ENCODE measurements around the gene ENKD1. TPM values are rescaled to one million over a fixed set of nuclear protein-coding genes. Genes with fewer than 3 reads are reported as not detected.

The ENKD1 gene
- total and polyA plus RNA-seq, 12 donors, result 3.0 to 113 (median 18.2) TPM

GRCh38 chr16:67679935-67680897, 13.7 kb upstream of the ENKD1 start:
- peaks cover 0 to 30% of the 10 kb centered on the region in 2 donors for H3K36me3 ChIP-seq (replicated peaks in 1 of 2)
- intact Hi-C loops (cut with DNase I), result loop anchor here (10.0 kb wide), 3 partner anchors 135 to 355 kb away; no protein-coding TSS in a partner anchor
- no peak for DNase-seq
- no peaks in the 10 kb centered on the region for H3K4me1 ChIP-seq (replicated peaks in 1 of 2)
- H3K9me3 ChIP-seq (replicated peaks in 1 of 3), result no peaks in the 10 kb centered on the region
- H3K4me3 ChIP-seq, result no peak overlapping the region
- H3K27me3 ChIP-seq, result no peaks in the 10 kb centered on the region
- no peak overlapping the region for H3K27ac ChIP-seq
- TF ChIP-seq POLR2A (IDR thresholded peaks at IDR 0.05) (no peak), CTCF (IDR thresholded peaks at IDR 0.05) (no peak)
- 89 to 94% (median 93%) methylated on average over 10 of the region's 10 CpGs for WGBS, 4 donors

- WGBS, 4 donors, result 82 to 93% (median 89%) methylated on average over 12 of the region's 12 CpGs
- Histone ChIP-seq H3K36me3 (replicated peaks in 1 of 2) (peaks cover 0 to 19% of the 10 kb centered on the region in 2 donors), H3K27ac (no peak overlapping the region), H3K27me3 (no peaks in the 10 kb centered on the region), H3K4me1 (replicated peaks in 1 of 2) (peaks cover 9 to 12% of the 10 kb centered on the region in 2 donors), H3K4me3 (no peak overlapping the region), H3K9me3 (replicated peaks in 1 of 3) (no peaks in the 10 kb centered on the region)
- TF ChIP-seq CTCF (IDR thresholded peaks at IDR 0.05) (no peak), POLR2A (IDR thresholded peaks at IDR 0.05) (no peak)
- no peak for DNase-seq
- intact Hi-C loops (cut with DNase I), result loop anchor here (10.0 kb wide), 3 partner anchors 136 to 356 kb away; no protein-coding TSS in a partner anchor
Measured at GRCh38 chr16:67678354-67679023, 11.9 kb upstream of the ENKD1 start.

GRCh38 chr16:67677712-67678111, 11.2 kb upstream of the ENKD1 start:
- no peaks in the 10 kb centered on the region for H3K9me3 ChIP-seq (replicated peaks in 1 of 3)
- intact Hi-C loops (cut with DNase I), result loop anchor here (10.0 kb wide), 3 partner anchors 137 to 357 kb away; no protein-coding TSS in a partner anchor
- H3K36me3 ChIP-seq (replicated peaks in 1 of 2), result peaks cover 0 to 12% of the 10 kb centered on the region in 2 donors
- DNase-seq, result no peak
- peaks cover 12 to 20% of the 10 kb centered on the region in 2 donors for H3K4me1 ChIP-seq (replicated peaks in 1 of 2)
- 83 to 100% (median 100%) methylated on average over 1 of the region's 1 CpG for WGBS, 4 donors
- H3K4me3 ChIP-seq, result no peak overlapping the region
- H3K27ac ChIP-seq, result no peak overlapping the region
- TF ChIP-seq CTCF (IDR thresholded peaks at IDR 0.05), result no peak
- TF ChIP-seq POLR2A (IDR thresholded peaks at IDR 0.05), result no peak
- no peaks in the 10 kb centered on the region for H3K27me3 ChIP-seq

- no peak overlapping the region for H3K27ac ChIP-seq
- intact Hi-C loops (cut with DNase I), result loop anchor here (10.0 kb wide), 3 partner anchors 138 to 358 kb away; no protein-coding TSS in a partner anchor
- no peaks in the 10 kb centered on the region for H3K9me3 ChIP-seq (replicated peaks in 1 of 3)
- no peak for TF ChIP-seq POLR2A (IDR thresholded peaks at IDR 0.05)
- TF ChIP-seq CTCF (IDR thresholded peaks at IDR 0.05), result no peak
- H3K36me3 ChIP-seq (replicated peaks in 1 of 2), result peaks cover 0 to 9% of the 10 kb centered on the region in 2 donors
- peaks cover 12 to 26% of the 10 kb centered on the region in 2 donors for H3K4me1 ChIP-seq (replicated peaks in 1 of 2)
- H3K27me3 ChIP-seq, result no peaks in the 10 kb centered on the region
- H3K4me3 ChIP-seq, result no peak overlapping the region
- 79 to 84% (median 83%) methylated on average over 6 to 8 of the region's 8 CpGs for WGBS, 4 donors
- DNase-seq, result no peak
Measured at GRCh38 chr16:67676939-67677338, 10.4 kb upstream of the ENKD1 start.
